ENCODE data around the gene ZXDC. TPM values are rescaled to one million over a fixed set of nuclear protein-coding genes. Genes with fewer than 3 reads are reported as not detected.

ZXDC gene
- total RNA-seq, 1 donor from 2014 or later = 29.5 TPM

DNA sequence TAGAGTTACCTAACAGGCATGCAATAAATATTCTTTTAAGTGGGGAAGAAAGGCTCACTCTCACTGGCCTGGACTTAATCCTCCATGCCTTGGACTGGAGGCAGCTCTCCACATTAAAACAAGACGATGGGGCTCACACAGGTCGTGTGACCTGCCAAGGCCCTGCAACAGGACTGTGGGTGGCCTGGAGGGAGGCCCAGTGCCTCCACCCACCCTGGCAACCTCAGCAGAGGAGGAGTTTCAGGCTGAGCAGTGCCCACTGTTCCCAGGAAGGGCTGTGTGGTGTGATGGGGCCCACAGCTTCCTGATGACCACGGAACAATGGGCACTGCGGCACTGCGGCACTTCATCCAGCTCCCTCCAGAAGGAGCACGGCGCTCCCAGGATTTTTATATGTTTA, 36.3 kb upstream of the ZXDC start:
- no peak for DNase-seq (ENCODE audit: low read depth)

DNA sequence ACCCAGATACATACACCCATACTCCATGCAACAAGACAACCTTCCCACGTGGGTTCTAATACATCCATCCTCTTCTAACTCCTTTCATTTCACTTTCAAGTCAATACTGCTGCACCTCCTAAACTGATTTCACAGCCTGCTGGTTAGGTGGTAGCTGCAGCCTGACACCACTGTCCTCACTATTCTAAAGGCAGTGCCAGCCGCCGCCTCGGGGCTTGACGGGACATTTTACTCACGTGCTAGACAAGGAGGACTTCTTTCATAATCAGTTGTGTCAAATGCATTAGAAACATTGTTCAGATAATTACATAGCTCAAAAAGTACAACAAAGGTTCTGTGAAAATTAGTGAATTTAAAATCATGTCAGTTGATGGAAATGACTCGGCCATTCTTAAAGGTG, 35.6 kb upstream of the ZXDC start:
- DNase-seq (ENCODE audit: low read depth) = no peak

DNA sequence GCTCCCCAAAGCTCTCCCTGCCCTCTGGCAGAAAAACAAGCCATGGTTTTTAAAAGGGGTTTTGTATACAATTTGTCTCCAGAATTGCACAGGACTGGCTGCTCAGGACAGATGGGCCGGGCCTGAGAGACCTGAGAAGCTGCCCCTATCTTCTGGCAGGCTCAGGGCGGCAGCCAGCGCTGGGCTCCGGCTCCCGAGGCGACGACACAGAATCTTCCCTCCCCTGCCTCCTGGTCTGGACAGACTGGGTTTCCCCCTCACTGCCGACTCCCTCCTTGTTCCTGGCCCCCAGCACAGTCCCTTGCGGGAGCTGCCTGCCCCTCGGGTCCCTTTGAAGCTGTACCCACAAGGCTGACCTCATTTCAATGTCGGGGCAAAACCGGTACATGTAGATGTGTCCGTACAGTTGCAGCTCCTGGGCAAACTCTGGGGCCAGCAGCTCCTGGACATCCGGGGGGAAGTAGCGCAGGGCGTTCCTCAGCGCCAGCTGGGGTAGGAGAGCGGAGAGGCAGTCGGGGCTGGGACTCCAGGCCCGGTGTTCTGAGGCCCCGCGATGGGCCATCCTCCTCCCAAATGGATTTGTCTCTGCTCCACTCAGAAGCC, 34.7 kb upstream of the ZXDC start:
- no peak for DNase-seq (ENCODE audit: low read depth)

GRCh38 chr3:126509597-126510307, 34.1 kb upstream of the ZXDC start:
- no peak for DNase-seq (ENCODE audit: low read depth)

- DNase-seq (ENCODE audit: low read depth) = peak; percentile 4
Measured at GRCh38 chr3:126508564-126508964, 32.9 kb upstream of the ZXDC start.

GRCh38 chr3:126507886-126508285, 32.2 kb upstream of the ZXDC start:
- DNase-seq (ENCODE audit: low read depth) = no peak

DNA sequence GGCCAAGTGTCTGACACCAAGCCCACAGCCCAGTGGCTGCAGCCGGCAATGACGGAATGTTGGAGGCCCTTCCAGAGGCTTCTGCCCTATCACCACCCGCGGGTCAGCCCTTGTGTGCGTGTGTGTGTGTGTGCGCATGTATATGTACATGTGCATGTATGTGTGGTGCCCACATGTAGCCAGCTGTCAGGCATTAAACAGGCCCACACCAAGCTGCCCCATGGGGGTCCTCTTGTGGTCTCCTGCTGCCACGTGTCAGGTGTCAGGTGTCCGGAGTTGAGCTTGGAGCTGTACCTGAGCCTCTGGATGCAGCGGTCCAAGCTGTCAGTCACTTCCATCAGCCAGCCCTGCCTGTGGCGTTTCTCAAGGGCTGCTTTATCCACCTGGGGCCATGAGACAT, 28.0 kb upstream of the ZXDC start:
- DNase-seq (ENCODE audit: low read depth) = no peak

DNA sequence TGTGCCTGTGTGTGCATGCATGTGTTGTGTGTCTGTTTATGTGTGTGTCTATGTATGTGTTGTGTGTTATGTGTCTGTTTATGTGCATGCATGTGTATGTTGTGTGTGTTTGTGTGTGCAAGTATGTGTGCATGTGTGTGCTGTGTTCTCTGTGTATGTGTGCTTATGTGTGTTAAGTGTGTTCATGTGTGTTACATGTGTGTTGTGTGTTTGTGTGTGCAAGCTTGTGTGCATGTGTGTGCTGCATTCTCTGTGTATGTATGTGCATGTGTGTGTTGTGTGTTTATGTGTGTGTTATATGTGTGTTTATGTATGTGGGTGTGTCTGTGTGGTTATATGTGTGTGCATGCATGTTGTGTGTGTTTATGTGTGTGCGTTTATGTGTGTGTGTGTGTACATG, 27.0 kb upstream of the ZXDC start:
- no peak for DNase-seq (ENCODE audit: low read depth)

DNA sequence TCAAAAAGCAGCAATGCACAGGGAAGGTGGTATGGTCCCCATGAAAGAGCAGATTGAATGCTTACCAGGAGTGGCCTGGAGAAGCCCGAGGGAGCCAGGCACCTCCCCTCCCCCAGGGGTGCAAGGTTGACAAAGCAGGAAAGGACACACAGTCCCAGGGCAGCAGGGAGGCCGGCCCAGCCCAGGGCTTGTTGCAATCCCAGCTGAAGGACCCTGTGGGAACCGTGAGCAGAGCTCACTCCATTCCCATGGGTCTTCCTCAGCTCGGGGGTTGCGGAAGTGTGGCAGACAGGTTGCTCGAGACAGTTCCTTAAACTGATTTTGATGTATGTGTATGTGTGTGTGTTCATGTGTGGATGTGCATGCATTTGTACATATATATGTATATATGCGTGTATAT, 26.0 kb upstream of the ZXDC start:
- no peak for DNase-seq (ENCODE audit: low read depth)

GRCh38 chr3:126501054-126501453, 25.4 kb upstream of the ZXDC start:
- DNase-seq (ENCODE audit: low read depth) = no peak

DNA sequence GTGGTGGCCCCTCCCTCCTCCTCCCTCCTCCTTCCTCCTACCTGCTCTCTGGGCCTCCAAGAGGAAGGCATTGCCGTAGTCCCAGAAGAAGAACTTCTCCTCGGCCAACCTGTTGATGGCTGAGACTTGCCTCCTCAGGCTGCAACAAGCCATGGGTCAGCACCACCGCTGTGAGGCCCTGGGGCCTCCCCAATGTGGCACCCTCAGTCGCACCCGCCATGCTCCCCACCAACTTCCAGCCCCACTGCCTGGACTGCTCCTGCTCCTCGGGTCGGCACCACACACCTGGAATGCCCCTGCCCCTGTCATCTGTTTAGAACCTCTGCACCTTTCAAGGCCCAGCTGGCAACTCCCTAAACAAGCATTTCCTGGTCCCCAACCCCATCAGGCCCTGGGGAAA, 24.3 kb upstream of the ZXDC start:
- DNase-seq (ENCODE audit: low read depth) = no peak

DNA sequence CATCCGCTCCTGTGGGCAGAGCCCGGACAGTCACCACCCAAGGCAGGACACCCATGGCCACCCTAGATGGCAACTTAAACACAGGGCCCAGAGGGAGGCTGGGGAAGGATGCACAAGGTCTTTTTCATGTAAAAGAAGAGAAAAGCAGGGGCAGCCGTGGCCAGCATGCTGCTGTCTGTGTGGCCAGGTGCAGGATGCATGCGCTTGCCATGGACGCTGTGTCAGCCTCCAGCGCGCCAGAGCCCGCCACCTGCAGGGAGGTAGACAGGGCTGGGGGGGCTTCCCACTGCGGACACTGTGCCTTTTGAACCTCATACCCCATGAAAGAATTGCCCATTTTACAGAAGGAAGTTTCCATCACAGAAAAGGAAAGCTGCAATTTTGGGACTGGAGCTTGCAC, 23.7 kb upstream of the ZXDC start:
- DNase-seq (ENCODE audit: low read depth) = no peak

DNA sequence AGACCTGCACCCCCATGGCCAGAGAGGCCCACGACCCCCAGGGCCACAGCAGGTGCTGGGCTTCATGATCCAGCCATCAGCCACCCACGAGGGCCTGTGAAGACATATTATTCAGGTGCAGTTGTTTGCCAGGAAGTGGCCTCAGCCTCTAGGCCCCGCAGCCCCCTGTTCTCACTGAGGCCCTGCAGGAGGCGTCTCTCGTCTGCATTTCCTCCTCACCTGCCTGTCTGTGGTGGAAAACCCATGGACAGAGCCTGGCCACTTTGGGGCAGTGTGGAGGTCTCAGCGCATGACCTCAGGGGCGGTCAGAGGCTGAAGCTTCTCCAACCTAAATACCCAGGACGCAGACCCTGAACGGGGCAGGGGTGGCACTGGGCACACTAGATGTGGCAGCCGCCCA, 23.2 kb upstream of the ZXDC start:
- DNase-seq (ENCODE audit: low read depth) = no peak

- no peak for DNase-seq (ENCODE audit: low read depth)
Measured at GRCh38 chr3:126498461-126498860, 22.8 kb upstream of the ZXDC start.

GRCh38 chr3:126497956-126498355, 22.3 kb upstream of the ZXDC start:
- no peak for DNase-seq (ENCODE audit: low read depth)

GRCh38 chr3:126496894-126497850, 21.5 kb upstream of the ZXDC start:
- no peak for DNase-seq (ENCODE audit: low read depth)

DNA sequence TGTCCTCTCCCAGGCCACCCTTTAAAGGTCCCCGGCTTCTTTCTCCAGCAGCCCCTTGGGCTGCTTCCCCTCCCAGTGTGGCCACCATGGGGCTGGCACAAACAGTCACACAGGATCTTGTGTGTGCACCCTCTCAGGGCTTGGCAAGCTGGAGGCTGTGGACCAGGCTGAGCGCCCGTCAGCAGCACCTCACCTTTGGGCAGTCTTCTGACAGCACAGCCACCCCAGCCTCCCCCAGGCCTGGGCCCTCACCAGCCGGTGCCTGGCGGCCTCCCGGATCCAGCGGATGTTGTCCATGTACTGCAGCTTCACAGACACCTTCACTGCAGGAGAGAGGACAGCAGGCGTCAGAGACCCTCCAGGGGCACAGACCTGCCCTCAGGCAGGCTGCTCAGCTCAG, 20.1 kb upstream of the ZXDC start:
- DNase-seq (ENCODE audit: low read depth) = no peak

- DNase-seq (ENCODE audit: low read depth) = no peak
Measured at GRCh38 chr3:126494970-126495230, 19.2 kb upstream of the ZXDC start.

GRCh38 chr3:126494204-126494969, 18.7 kb upstream of the ZXDC start:
- no peak for DNase-seq (ENCODE audit: low read depth)

- no peak for DNase-seq (ENCODE audit: low read depth)
Measured at GRCh38 chr3:126493739-126494138, 18.0 kb upstream of the ZXDC start.

DNA sequence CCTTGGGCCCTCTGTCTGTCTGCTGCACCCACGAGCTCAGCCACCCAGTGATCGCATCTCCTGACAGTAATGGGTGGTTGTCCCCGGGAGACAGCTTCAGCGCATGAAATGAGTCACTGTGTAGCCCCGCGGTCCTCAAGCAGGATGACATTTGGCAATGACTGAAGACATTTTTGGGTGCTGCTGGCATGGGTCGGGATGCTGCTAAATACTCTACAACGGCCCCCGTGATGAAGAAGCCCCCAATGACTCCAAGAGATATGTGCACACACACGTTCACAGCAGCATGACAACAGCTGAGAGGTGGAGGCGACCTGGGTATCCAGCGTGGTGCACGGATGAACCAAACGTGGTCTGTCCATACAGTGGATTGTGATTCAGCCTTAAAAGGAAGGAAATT, 17.4 kb upstream of the ZXDC start:
- DNase-seq (ENCODE audit: low read depth) = no peak

All from renal cortical epithelial cell (primary cell).